ENCODE data around the gene SLC25A21.

SLC25A21 gene

DNA sequence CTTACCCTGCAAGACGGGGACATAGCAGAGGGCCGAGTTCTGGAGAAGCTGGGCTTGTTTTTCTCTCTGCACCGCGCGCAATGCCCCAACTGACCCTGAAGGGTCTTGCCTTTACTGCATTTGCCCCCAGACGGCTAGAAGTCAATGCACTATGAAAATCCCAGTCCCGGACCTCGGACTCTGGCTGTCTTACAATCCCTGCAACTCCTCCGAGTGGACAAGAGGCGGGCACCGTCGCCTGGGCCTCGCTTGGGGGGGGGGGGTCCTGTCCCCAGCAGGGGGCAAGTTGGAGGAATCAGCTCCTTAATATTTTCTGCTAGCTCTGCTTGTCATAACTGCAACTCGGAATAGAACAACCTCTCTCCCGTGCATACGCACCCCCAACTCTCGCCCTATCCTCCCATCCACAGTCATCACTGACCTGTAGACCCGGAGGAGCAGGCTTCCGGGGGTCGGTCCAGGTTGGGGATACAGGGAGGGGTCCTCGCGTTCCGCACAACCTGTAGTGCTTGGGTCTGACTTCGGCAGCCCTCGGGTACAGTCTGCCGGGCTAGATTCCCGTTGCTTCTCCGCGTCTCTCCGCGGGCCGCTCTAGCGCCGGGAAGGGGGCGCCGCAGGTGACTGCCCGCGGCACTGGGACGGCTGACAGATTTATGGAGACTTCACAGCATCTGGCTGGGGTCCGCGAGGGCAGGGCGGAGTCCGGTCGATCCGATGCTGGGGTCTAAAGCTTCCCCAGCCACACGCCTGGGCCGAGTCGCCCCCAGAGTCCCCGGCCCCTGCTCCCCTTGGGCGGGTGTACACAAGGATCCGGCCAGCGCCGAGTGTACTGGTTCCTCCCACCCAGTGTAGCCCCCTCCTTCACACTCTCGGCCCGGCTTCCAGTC, 514.0 kb downstream of the SLC25A21 start:
- TF ChIP-seq POLR2A (IDR thresholded peaks at IDR 0.05; ENCODE audit: low read depth, low read length), result no peak
- TF ChIP-seq POLR2AphosphoS5 (IDR thresholded peaks at IDR 0.05; ENCODE audit: low read depth, low read length), result no peak
- no peak for TF ChIP-seq TAF1 (IDR thresholded peaks at IDR 0.05; ENCODE audit: borderline replicate concordance, low read depth, low read length)
- FAIRE-seq (no peak), DNase-seq (ENCODE audit: insufficient read length) (no peak)

DNA sequence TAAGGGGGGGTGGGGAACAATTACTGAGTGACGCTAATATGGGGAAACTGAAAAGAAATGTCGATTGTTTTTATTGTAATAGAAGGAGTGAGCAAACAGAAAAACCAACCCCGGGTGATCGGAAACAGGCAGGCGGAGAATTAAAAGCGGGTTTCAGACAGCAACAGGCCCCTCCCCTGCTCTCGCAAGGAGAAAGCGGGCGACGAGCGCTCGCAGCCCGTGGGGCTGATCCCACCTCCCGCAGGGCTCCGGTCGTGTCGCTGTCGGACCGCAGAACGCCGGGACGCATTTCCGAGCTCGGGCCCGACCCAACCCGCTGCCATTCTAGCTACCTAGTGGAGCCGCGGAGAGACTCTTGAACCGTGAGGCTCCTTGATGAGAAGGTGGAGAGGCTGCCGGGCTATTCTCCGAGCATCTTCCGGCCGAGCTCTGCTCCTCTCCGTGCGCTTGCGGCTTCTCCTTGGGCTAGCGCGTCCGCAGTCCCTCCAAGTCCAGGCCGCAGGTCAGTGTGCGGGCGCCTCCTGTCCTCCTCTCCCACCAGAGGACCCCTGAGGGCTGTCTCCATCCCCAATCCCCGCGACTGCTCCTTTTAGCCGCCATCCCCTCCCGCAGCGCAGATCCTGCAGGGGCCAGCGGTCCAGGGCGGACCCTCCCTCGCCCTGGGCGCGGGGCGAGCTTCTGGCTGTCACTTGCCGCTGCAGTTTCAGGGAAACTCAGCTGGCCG, 514.8 kb downstream of the SLC25A21 start:
- no peak for FAIRE-seq

DNA sequence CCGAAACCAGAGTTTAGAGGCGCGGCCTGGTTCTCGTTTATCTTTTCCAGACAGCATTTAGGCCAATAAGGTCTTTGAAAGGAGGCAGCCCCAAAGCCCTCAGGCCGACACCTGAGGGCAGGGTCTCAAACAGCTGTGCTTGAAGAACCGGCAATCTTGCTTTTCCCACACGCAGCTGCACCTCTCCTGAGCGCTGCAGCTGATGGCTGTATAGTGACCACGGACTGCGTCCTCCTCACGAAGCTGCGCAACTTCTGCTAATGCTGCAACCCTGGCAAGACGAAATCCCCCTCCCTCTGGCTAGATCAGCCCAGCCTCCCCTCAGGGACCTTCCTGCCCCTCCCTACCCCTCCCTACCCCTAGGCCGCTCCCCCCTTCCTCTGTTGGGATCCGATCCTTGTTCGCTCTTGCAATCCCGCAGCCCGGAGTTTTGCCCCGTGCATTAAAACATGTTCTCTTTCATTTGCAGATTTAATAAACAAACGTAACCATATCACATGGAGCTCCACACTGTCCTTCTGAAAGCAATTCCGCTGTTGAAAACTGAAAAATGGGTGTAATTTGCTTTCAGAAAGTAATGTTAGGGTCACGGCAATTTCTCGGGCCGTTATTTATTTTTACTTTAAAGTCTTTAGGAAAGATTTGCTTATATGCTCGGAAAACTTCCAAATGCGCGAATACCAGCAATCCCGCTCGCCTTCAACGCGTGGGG, 515.6 kb downstream of the SLC25A21 start:
- DNase-seq (ENCODE audit: insufficient read length) (no peak), FAIRE-seq (no peak)
- TF ChIP-seq POLR2AphosphoS5 (IDR thresholded peaks at IDR 0.05; ENCODE audit: low read depth, low read length) (no peak), TAF1 (IDR thresholded peaks at IDR 0.05; ENCODE audit: borderline replicate concordance, low read depth, low read length) (no peak)

More for the DNA sequence above, 514.8 kb downstream of the SLC25A21 start:
- TF ChIP-seq POLR2A (IDR thresholded peaks at IDR 0.05; ENCODE audit: low read depth, low read length) (no peak), POLR2AphosphoS5 (IDR thresholded peaks at IDR 0.05; ENCODE audit: low read depth, low read length) (no peak), TAF1 (IDR thresholded peaks at IDR 0.05; ENCODE audit: borderline replicate concordance, low read depth, low read length) (no peak)
- no peak for DNase-seq (ENCODE audit: insufficient read length)

DNA sequence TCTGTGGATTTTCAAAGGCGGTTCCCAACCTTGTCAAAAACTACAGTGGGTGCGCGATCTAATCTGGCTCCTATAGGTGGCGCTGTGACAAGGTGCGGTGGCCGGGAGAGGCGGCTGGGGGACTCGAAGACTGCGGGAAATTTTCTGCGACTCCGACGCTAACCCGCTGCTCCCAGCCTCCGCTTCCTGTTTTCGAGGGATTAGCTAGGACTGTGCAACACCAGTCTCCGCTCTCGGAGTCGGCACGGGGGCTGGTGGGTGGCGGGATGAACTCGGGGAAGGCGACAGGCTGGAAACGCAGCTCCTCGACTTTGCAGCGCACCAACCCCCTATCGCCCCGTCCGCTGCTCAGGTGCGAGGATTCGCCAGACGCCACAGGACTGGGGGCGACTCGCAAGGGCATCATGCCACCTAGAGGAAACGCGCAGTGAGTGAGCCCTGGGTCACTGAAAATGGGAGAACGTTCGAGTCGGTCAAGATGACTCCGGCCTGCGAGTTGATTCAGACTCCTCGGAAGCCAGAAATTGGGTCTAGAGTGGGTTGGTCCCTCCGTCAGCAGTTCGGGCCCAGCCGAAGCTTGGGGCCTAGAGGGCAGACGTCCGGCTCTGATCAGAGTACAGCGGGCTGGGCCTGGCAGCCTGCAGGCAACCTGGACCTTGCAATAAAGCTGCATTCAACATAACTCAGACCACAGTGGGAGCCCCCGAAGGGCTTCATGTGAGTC, 516.3 kb downstream of the SLC25A21 start:
- DNase-seq (ENCODE audit: insufficient read length) (no peak), FAIRE-seq (no peak)

DNA sequence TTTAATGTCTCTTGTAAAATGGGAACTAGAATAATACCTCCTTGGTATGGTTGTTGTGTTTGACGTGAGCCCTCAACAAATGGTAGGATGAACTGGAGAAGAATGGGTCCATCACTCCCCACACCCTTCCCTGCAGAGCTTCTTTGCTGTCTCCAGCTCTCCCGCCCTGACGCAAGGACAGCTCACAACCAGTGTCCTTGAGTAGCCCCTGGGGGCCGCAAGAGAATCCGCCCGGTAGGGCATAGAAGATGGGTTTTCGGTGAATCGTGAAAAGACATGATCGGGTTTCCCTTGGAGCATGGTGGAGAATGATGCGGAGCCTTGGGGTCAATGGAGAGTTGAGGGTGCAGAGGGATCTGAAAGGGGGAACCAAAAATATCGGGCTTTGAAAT, 516.8 kb downstream of the SLC25A21 start:
- TF ChIP-seq POLR2A (IDR thresholded peaks at IDR 0.05; ENCODE audit: low read depth, low read length) (no peak), TAF1 (IDR thresholded peaks at IDR 0.05; ENCODE audit: borderline replicate concordance, low read depth, low read length) (no peak), POLR2AphosphoS5 (IDR thresholded peaks at IDR 0.05; ENCODE audit: low read depth, low read length) (no peak)
- no peak for DNase-seq (ENCODE audit: insufficient read length)
- FAIRE-seq, result no peak

More for the DNA sequence above, 516.3 kb downstream of the SLC25A21 start:
- TF ChIP-seq POLR2A (IDR thresholded peaks at IDR 0.05; ENCODE audit: low read depth, low read length), result no peak
- no peak for TF ChIP-seq POLR2AphosphoS5 (IDR thresholded peaks at IDR 0.05; ENCODE audit: low read depth, low read length)
- TF ChIP-seq TAF1 (IDR thresholded peaks at IDR 0.05; ENCODE audit: borderline replicate concordance, low read depth, low read length), result no peak

DNA sequence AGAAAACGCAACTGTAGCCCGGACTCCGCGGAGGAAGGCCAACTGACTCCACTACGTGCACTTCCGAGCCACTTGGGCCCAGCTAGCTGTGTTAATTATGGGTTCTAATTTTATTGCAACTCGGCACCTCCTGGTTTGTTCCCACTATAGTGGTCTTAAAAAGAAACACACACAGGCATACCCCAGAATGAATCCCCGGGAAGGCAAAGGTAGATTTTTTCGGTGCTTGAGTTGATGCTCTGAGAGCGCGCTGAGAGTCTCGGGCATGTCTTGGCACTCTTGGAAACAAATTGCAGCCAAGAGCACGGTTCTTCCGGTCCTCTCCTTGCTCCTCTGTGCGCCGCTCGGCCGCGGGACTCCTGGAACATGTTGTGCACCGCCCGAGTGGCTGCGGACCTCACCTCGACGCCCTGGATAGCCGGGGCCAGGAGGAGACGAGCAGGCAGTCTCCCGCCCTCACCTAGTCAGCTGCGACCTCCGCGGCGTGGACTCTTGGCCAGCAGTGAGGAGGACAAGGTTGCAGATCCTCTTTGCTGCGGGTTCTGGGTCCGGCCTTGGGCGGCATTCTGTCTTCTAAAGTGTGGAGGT, 517.5 kb downstream of the SLC25A21 start:
- no peak for TF ChIP-seq POLR2A (IDR thresholded peaks at IDR 0.05; ENCODE audit: low read depth, low read length)
- no peak for TF ChIP-seq TAF1 (IDR thresholded peaks at IDR 0.05; ENCODE audit: borderline replicate concordance, low read depth, low read length)
- TF ChIP-seq POLR2AphosphoS5 (IDR thresholded peaks at IDR 0.05; ENCODE audit: low read depth, low read length), result no peak
- FAIRE-seq (no peak), DNase-seq (ENCODE audit: insufficient read length) (no peak)

DNA sequence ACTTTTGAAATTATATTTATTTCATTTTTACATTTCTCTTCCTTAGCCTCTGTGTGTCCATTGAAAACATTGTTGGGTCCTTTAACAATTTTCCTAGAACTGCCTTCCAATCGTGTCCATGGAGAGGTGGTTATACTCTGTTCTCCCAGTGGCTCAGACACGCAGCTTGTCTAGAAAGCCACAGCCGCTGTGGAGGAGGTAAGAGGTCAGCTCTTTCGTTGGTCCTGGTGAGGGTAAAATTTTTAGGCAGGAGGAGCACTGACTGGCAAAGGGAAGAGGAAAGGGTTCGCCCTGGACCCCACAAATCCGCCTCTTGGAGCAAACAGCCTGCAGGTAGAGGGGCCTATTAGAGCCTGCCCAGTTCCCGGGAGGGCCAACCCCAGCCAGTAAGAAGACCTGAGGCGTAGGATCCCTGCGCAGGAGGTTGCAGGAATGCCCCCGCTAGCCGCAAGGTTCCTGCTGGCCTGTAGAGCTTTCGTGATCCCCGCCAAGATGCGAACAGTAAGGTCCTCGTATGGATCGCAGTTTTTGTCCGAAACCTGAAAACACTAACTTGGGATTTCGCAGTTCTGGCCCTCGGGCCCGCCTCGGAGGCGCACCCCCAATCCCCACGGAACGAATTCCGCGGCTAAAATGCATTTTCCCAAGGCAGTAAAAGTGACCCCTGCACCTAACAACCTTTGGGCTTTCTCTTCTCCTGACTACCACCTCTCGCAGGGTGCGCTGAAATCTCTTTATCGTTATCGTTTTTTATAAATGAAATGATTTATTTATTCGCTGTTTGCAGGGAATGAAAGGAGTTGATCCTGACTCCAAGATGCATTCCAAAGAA, 518.2 kb downstream of the SLC25A21 start:
- no peak for TF ChIP-seq POLR2AphosphoS5 (IDR thresholded peaks at IDR 0.05; ENCODE audit: low read depth, low read length)
- no peak for TF ChIP-seq TAF1 (IDR thresholded peaks at IDR 0.05; ENCODE audit: borderline replicate concordance, low read depth, low read length)
- no peak for TF ChIP-seq POLR2A (IDR thresholded peaks at IDR 0.05; ENCODE audit: low read depth, low read length)
- no peak for DNase-seq (ENCODE audit: insufficient read length)
- FAIRE-seq, result no peak

DNA sequence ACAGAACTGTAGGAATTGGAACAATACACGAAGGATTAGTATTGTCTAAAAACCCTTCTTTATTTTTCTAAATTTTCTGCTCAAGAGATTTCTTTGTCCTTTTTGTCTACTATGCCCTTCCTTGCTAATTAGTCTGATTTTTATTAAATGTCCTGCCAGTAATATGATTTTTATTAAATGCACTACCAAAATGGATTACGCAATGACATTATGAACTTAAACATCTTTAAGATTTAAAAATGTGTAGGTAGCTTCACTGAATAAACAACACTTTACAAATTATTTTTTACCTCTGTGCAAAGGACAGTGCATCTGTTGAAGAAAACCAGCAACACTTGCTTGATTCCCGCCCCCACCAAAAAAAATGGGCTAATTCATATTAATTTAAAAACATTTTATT, 519.0 kb downstream of the SLC25A21 start:
- TF ChIP-seq POLR2A (IDR thresholded peaks at IDR 0.05; ENCODE audit: low read depth, low read length) (no peak), POLR2AphosphoS5 (IDR thresholded peaks at IDR 0.05; ENCODE audit: low read depth, low read length) (no peak), TAF1 (IDR thresholded peaks at IDR 0.05; ENCODE audit: borderline replicate concordance, low read depth, low read length) (no peak)
- DNase-seq (ENCODE audit: insufficient read length) (no peak), FAIRE-seq (no peak)

DNA sequence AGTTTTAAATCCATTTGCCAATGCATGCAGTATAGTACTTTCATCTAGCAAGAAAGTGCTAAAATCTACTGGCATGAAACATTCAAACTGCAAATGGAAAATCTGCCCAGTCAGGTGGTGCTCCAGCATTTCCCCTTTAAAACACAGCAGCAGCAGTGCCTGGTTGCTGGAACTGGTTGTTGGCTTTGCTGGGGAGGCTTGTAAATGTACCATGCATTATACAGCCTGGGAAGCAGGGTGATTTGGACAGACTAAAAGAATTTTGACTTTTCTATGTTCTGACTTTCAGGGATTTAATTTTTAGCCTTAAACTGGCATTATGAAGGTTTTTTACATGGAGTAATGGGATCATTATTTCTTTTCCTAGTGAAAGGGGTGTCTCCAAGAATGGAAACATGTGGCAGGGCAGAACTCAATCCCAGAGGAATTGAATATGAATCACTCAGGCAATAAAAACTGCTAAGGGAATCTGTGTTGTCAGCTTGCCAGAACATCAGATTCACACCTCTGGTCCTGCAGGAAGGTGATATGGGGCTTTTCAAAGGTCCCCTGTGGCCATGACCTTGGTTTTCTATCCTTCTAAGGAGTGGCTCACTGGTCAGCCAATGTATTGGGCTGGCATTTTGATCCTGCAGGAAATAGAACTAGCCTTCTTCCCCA, 519.7 kb downstream of the SLC25A21 start:
- TF ChIP-seq POLR2A (IDR thresholded peaks at IDR 0.05; ENCODE audit: low read depth, low read length) (no peak), TAF1 (IDR thresholded peaks at IDR 0.05; ENCODE audit: borderline replicate concordance, low read depth, low read length) (no peak)
- no peak for DNase-seq (ENCODE audit: insufficient read length)
- FAIRE-seq, result no peak
